Kidney capillary endothelial cell (primary cell): ENCODE data around the gene EFHD2.

Experiments used
- DNase-seq: peaks from one replicate; pipeline ENCODE4 v3.0.0-alpha.2; 2018; ENCODE audit warnings: low spot score

The EFHD2 gene

GRCh38 chr1:15476927-15477326, 67.2 kb downstream of the EFHD2 start:
- no peak for DNase-seq

GRCh38 chr1:15477646-15478212, 68.0 kb downstream of the EFHD2 start:
- DNase-seq: no peak
